ENCODE data around the gene TENT4B. TPM values are rescaled to one million over a fixed set of nuclear protein-coding genes. Genes with fewer than 3 reads are reported as not detected.
A peak's percentile ranks its signal among the peaks of the same experiment; 100 is the strongest.

Gene TENT4B
- total and polyA plus RNA-seq, 2 experiments from 2014 or later, result 6.2 to 15.0 TPM

DNA sequence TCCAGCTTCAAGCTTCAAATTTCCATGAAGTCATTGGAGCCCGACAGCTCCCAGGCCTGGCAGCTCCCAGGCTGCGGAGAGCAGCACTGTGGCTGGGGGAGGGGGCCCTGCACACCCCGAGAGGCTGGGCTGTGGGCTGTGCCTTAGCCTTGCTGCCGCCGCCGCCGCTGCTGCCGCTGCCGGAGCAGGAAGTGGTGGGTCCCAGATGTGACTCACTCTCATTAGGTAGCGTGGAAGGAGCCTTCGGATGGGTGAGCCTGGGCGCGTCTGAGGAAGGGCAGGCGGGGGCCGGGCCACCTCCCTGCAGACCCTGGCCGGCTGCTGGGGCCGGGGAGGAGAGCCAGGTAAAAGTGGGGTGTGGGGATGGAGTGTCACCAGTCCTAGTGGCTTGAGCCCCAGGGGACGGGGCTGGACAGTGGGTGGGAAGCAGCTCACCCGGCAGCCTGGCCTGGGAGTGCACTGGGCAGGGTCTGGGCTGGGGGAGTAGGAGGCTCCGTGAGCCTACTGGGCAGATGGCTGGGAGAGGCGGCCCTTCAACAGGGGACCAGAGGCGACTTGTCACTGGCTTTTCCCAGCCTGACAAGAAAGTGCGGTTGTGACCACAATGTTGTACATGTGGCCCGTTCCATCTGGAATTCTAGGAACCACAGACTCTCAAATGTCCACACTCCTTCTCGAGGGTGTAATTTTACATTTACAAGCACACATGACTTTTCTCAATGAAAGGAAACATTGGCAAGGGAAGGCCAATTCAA lies 113.4 kb downstream of the TENT4B start, which contains the start of gene ADCY7:
Gene ADCY7 (plus strand): TSS at position 215 of the 755 bp plus-strand sequence. CDS start 21,629 bp downstream, outside the sequence.
- H3K4me3 ChIP-seq, result no peak within 1 kb of the TSS
- H3K9me3 ChIP-seq (ENCODE audit: low read depth), result no peaks in the 10 kb centered on the region
- peak; percentile 48 to 87 for DNase-seq (ENCODE audit: low read depth in 1 of 2, low spot score in 1 of 2)
- no peak within 1 kb of the TSS for H3K27ac ChIP-seq
- no peaks in the 10 kb centered on the region for H3K27me3 ChIP-seq
- H3K4me1 ChIP-seq (ENCODE audit: low read depth), result peaks cover 7% of the 10 kb centered on the region
- no peak for TF ChIP-seq CTCF (IDR thresholded peaks at IDR 0.05; ENCODE audit: low read depth, low read length)
- H3K36me3 ChIP-seq, result no peaks in the 10 kb centered on the region

DNA sequence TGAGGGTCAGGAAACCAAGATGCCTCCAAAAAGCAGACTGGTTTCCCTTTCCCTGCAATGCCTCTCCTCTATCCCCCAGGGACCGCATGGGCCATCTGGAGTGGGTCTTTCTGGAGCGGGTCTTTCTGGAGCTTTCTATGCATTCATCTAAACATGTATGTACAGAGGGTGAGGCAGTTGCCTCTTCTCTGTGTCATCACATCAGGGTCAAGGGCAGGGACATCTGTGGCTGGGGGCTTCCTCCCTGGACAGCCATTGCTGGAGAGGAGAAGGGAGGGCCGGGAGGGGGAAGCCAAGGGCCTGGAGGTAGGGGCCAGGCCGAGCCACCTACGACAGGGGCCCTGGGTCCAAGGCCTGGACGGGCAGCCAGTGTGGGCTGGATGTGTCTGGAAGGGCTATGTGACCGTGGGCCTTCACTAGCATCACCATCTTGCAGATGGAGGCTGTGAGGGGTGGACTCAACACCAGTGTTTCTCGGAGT lies 114.1 kb downstream of the TENT4B start:
- Histone ChIP-seq H3K4me1 (ENCODE audit: low read depth) (peaks cover 10% of the 10 kb centered on the region), H3K27me3 (no peaks in the 10 kb centered on the region), H3K9me3 (ENCODE audit: low read depth) (no peaks in the 10 kb centered on the region), H3K27ac (no peak overlapping the region), H3K4me3 (no peak overlapping the region), H3K36me3 (no peaks in the 10 kb centered on the region)
- no peak for TF ChIP-seq CTCF (IDR thresholded peaks at IDR 0.05; ENCODE audit: low read depth, low read length)
- DNase-seq (ENCODE audit: low read depth in 1 of 2, low spot score in 1 of 2), result no peak

DNA sequence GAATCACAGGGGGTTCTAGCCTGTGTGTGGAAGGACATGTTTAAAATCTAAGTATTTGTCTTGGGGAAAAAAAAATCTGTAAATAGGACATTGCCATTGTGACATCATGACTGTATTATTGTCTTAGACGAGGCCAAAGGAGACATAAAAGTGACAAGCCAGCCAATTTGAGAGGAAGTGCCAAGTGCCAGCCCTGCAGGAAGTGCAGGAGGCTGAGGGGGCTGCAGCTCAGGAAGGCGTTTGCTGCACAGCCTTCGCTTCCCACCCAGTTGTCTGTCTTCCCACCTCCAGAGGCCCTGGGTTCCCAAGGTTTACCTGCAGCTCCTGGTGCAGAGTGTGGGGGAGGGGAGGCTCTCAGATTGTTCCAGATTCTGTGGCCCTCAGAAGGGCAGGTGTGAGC lies 114.5 kb downstream of the TENT4B start:
- peaks cover 14% of the 10 kb centered on the region for H3K4me1 ChIP-seq (ENCODE audit: low read depth)
- no peak for DNase-seq (ENCODE audit: low read depth in 1 of 2, low spot score in 1 of 2)
- H3K27me3 ChIP-seq, result no peaks in the 10 kb centered on the region
- H3K4me3 ChIP-seq, result no peak overlapping the region
- TF ChIP-seq CTCF (IDR thresholded peaks at IDR 0.05; ENCODE audit: low read depth, low read length), result no peak
- no peaks in the 10 kb centered on the region for H3K36me3 ChIP-seq
- H3K9me3 ChIP-seq (ENCODE audit: low read depth), result no peaks in the 10 kb centered on the region
- H3K27ac ChIP-seq, result no peak overlapping the region

- Histone ChIP-seq H3K4me3 (no peak overlapping the region), H3K27me3 (no peaks in the 10 kb centered on the region), H3K4me1 (ENCODE audit: low read depth) (peaks cover 17% of the 10 kb centered on the region), H3K36me3 (no peaks in the 10 kb centered on the region), H3K27ac (no peak overlapping the region), H3K9me3 (ENCODE audit: low read depth) (no peaks in the 10 kb centered on the region)
- DNase-seq (ENCODE audit: low read depth in 1 of 2, low spot score in 1 of 2), result no peak
- TF ChIP-seq CTCF (IDR thresholded peaks at IDR 0.05; ENCODE audit: low read depth, low read length), result no peak
Observed at GRCh38 chr16:50268352-50268751, 115.2 kb downstream of the TENT4B start.

GRCh38 chr16:50269061-50269705 lies 116.1 kb downstream of the TENT4B start:
- Histone ChIP-seq H3K36me3 (no peaks in the 10 kb centered on the region), H3K27ac (no peak overlapping the region), H3K9me3 (ENCODE audit: low read depth) (no peaks in the 10 kb centered on the region), H3K4me3 (no peak overlapping the region), H3K4me1 (ENCODE audit: low read depth) (peaks cover 17% of the 10 kb centered on the region), H3K27me3 (no peaks in the 10 kb centered on the region)
- TF ChIP-seq CTCF (IDR thresholded peaks at IDR 0.05; ENCODE audit: low read depth, low read length), result no peak
- DNase-seq (ENCODE audit: low read depth in 1 of 2, low spot score in 1 of 2), result no peak
